ENCODE results near the gene IL1R1.

Gene IL1R1

DNA sequence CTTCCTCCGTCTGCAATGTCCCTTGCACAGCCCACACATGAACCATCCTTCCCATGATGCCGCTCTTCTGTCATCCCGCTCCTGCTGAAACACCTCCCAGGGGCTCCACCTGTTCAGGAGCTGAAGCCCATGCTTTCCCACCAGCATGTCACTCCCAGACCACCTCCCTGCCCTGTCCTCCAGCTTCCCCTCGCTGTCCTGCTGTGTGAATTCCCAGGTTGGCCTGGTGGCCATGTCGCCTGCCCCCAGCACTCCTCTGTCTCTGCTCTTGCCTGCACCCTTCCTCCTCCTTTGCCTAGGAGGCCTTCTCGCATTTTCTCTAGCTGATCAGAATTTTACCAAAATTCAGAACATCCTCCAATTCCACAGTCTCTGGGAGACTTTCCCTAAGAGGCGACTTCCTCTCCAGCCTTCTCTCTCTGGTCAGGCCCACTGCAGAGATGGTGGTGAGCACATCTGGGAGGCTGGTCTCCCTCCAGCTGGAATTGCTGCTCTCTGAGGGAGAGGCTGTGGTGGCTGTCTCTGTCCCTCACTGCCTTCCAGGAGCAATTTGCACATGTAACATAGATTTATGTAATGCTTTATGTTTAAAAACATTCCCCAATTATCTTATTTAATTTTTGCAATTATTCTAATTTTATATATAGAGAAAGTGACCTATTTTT lies 35.4 kb downstream of the IL1R1 start:
- no peak for DNase-seq

DNA sequence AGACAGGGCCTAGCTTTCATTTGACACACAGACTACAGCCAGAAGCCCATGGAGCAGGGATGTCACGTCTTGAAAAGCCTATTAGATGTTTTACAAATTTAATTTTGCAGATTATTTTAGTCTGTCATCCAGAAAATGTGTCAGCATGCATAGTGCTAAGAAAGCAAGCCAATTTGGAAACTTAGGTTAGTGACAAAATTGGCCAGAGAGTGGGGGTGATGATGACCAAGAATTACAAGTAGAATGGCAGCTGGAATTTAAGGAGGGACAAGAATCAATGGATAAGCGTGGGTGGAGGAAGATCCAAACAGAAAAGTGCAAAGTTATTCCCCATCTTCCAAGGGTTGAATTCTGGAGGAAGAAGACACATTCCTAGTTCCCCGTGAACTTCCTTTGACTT lies 36.5 kb downstream of the IL1R1 start:
- no peak for DNase-seq

DNA sequence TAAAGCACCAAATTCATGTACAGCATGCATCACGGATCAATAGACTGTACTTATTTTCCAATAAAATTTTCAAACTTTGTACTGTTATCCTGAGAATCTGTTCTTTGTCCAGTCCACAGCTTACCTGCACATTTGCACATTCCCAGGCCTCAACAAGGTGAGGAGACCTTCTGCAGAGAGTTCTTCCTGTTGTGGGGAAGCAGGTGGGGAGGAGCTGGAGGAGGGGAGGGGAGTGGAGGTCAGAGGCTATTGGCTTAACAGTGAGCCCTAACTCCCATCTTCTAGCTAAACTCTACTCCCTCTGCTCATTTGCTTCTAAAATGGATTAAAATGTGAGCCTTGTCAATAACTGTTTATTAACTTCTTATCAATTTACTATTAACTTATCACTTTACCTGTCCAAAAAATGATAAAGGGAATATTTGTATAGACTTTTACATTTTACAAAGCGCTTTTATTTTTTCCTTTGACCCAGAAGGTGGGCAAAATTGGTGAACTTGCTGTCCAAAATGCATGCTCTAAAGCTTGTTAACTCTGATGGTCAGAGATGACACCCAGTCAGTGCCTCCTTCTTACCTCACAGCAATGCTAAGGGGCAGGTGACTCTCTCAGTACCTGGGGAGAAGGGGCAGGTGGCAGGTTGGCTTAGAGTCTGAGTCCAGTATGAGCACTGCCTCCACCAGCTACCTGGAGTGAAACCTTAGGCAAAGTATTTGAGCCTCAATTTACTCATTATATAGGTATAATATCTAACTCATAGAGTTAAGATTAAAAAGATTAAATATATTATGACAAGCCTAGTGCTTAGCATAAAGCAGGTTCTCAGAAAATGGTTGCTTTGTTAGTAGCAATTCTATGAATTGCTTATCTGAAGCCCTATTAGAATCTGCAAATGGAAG lies 37.5 kb downstream of the IL1R1 start:
- DNase-seq: no peak

- no peak for DNase-seq
Observed at GRCh38 chr2:102180687-102180999, 38.1 kb downstream of the IL1R1 start.

DNA sequence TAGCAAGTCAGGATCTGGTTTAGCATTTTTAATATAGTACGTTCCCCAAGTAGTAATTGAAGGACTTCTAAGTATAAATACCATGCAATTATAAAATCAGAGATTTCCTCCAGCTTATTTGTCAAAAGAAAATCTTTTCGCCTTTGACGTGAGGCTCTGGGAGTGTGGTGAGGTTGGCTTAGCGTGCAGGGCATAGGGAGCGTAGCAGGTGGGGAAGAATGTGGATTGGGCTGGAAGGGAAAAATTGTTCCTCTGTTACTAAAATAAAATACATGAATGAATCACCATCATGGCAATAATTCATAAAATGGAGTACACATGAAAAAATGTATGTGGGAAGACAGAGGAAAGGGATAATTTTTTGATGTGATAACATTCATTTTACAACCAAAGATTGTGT lies 38.8 kb downstream of the IL1R1 start:
- no peak for DNase-seq

GRCh38 chr2:102181919-102182635 lies 39.5 kb downstream of the IL1R1 start:
- DNase-seq: no peak

DNA sequence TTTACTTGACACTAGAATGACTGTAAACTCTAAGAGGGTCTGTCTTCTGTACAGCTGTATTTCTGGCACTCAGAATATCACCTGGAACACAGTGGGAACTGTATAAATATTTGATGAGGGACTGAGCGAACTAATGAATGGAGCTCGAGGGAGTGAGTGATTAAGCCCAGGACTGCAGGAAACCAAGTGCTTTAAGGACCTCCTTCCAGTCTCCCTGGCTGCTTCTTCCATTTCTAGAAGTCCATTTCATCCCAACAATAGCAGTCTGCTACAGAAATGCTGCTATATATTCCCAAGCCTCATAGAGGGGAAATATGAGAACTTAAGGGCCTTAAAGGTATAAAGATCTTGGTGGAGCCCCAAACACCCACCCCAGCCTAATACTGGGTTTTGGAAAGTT lies 41.5 kb downstream of the IL1R1 start:
- DNase-seq: no peak

GRCh38 chr2:102184568-102184967 lies 42.0 kb downstream of the IL1R1 start:
- DNase-seq: no peak

DNA sequence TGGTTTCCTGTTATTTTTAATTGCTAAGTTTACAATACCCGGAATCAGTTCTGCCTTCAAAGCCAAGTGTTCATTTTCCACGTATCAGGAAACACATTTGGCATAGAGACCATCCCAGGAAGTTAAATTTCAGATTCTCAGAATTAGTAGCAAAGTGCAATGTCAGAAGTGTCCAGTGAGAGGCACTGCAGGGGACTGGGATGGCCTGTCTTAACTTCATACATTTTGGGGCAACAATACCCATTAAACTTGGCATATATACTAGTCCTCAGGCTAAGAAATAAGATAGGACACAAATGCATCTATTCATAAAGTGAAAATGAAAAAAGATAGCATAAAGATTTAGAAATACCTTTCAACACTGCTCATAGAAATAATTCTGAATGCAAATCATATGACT lies 42.8 kb downstream of the IL1R1 start:
- no peak for DNase-seq

- no peak for DNase-seq
Observed at GRCh38 chr2:102186791-102187495, 44.4 kb downstream of the IL1R1 start, which contains the start of gene IL1RL2. IL1RL2 (plus strand) TSS chr2:102187023; CDS start chr2:102187868, 845 bp downstream.

DNA sequence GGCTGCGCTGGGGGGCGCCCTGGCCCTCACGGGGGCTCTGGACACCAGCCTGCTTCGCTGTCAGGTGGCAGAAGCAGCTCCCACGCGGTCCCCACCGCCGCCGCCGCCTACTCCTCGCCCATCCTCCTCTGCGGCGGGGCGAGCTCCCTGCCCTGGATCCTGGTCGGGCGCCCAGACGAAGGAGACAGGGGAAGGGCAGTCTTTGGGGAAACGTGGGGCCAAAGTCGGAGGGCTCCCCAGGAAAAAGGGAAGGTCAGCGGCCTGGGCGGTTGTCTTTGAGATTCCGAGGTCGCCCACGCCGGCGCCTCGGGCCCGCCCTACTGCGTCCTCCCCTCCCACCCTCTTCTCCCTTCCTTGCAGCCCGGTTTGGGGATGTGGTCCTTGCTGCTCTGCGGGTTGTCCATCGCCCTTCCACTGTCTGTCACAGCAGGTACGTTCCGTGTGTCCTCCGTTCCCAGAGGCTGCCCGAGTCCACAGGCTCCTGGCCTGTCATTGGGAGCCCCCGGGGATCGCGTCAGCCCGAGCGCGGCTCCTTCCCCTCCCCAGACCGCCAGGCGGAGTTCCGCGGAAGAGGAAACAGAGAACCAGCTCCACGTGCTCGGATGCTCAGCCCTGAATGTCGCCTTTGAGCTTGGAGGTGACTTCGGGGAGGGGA lies 45.1 kb downstream of the IL1R1 start:
- DNase-seq: no peak

- DNase-seq: no peak
Observed at GRCh38 chr2:102190430-102191107, 48.0 kb downstream of the IL1R1 start.

GRCh38 chr2:102191501-102191900 lies 49.0 kb downstream of the IL1R1 start:
- no peak for DNase-seq

DNA sequence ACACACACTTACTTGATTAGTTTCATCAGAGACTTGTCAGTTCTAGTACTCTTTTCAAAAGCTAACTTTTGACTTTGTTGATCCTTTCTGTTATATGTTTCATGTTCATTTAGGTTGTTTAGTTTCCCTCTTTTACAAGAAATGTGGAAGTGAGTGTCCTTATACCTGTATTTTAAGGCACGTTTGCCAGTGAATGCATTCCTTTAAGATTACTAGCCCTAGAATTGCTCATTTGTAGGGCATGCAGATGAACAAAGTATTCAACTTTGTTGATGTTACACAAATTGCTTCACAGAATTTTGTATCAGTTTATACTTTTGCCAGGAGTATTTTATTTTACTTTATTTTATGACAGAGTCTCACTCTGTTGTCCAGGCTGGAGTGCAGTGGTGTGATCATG lies 50.5 kb downstream of the IL1R1 start:
- DNase-seq: no peak

- no peak for DNase-seq
Observed at GRCh38 chr2:102194609-102195268, 52.2 kb downstream of the IL1R1 start.

DNA sequence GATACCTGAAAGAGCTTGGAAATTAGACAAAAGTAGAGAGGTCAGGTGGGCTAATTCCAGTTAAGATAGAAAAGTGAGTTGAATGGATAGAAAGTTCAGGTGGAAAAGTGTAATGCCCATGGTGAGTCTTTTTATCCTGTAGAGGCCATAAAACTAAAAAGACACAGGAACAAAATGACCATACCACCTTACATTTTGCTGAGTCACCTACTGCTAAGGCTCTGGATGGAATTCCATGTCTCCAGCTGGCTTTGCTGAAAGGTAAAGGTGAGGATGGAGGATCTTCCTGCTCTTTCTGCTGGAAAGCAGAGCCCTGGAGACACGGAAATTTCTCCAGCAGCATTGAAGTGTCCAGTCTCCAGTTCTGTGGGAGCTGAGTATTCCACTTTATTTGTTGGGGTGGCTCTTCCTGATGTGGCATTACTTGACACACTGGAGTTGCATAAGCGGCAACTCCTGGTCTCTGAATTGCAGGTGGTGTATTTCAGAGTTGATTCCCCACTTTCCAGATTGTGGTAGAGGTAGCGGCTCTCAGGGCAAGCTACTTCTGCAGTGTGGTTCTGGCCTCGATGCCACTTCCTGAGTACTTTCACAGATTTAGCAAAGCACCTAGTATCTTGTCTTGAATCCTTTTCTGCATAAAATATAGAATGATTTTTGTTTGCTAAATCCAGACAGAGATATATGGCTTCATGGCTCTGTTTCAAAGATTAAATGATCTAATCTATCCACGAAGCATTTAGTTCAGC lies 55.0 kb downstream of the IL1R1 start:
- DNase-seq: no peak

DNA sequence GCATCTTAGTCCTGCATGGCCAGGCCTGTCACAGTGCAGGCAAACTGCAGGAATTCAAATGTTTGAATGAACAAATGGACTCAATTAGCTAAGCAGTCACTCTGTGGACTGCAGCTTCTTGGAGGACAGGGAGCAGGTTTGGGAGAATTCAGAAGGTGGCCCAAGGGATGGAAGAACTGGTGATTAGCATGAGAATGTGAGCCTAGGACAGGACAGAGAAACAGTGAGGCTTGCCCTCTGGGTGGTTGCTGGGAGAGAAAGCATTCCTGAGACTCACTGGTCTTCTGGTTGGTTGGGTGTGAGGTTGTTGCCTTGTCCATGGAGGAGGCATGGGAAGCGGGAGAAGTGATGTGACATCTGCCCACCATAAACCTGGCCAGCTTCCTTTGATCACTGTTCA lies 58.0 kb downstream of the IL1R1 start:
- no peak for DNase-seq

- DNase-seq: no peak
Observed at GRCh38 chr2:102204638-102205037, 62.1 kb downstream of the IL1R1 start.

DNA sequence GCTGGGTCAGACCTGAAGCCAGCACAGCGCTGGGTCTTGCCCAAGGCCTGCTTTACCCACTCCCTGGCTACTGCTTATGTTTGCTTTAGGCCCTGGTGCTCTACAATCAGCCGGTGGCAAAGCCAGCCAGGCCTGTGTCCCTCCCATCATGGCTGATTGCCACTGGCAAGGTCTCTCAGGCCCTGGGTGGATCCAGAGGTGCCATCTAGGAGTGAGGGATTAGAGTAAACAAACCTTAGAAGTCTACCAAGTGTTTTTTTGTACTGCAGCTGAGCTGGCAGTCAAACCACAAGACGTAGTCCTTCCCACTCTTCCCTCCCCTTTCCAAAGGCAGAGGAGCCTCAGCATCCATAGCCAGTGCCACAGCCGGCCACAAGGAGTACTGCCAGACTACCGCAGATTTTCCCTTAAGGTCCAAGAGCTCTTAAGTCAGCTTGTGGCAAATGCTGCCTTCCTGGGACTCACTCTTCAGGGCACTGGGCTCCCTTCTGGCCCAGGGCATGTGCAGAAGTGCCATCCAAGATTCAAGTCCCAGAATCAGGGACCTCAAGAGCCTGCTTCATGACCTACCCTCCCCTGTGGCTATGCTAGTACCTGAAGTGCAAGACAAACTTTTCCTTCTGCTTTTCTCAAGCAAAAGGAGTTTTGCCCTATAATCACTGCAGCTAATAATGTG lies 64.3 kb downstream of the IL1R1 start:
- DNase-seq: no peak

GRCh38 chr2:102208774-102209173 lies 66.2 kb downstream of the IL1R1 start:
- no peak for DNase-seq

All from NCI-H1048 (cell line).